HL-60 (cell line): Measurements from ENCODE around the gene UXT.

Experiments
- GABPA ChIP-seq: IDR thresholded peaks from 2 replicates; pipeline ENCODE4 v1.6.1; 2012; ENCODE audit warnings: low read depth
- TF ChIP-seq, protein P1 (sequence below): IDR thresholded peaks from one replicate; pipeline ENCODE4 v1.5.1; 2011; ENCODE audit warnings: low read length, control low read depth, inconsistent platforms; ENCODE audit not compliant: insufficient read depth

DNA sequence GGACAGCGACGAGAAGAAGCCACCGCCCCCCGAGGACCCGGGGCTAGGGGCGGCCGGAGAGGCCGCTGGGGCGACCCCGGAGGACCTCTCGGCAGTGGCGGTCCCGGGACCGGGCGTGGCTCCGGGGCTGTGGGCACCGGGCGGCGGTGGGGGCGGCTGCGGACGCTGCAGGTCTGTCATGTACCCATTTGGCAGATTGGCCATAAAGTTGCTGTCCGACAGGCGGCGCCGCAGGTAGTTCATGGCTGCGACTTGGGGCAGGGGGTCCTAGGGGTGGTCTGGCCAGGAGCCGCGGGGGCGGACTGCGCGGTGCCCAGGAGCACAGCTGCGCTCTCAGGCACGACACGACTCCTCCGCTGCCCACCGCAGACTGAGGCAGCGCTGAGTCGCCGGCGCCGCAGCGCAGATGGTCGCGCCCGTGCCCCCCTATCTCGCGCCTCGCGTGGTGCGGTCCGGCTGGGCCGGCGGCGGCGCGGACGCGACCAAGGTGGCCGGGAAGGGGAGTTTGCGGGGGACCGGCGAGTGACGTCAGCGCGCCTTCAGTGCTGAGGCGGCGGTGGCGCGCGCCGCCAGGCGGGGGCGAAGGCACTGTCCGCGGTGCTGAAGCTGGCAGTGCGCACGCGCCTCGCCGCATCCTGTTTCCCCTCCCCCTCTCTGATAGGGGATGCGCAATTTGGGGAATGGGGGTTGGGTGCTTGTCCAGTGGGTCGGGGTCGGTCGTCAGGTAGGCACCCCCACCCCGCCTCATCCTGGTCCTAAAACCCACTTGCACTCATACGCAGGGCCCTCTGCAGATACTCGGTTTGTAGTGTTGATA lies 39.3 kb downstream of the UXT start, which contains the start of gene SYN1:
- TF ChIP-seq, protein P1, sequence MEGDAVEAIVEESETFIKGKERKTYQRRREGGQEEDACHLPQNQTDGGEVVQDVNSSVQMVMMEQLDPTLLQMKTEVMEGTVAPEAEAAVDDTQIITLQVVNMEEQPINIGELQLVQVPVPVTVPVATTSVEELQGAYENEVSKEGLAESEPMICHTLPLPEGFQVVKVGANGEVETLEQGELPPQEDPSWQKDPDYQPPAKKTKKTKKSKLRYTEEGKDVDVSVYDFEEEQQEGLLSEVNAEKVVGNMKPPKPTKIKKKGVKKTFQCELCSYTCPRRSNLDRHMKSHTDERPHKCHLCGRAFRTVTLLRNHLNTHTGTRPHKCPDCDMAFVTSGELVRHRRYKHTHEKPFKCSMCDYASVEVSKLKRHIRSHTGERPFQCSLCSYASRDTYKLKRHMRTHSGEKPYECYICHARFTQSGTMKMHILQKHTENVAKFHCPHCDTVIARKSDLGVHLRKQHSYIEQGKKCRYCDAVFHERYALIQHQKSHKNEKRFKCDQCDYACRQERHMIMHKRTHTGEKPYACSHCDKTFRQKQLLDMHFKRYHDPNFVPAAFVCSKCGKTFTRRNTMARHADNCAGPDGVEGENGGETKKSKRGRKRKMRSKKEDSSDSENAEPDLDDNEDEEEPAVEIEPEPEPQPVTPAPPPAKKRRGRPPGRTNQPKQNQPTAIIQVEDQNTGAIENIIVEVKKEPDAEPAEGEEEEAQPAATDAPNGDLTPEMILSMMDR = no peak
- TF ChIP-seq GABPA = no peak
